ENCODE data around the gene SBF1. TPM values are rescaled to one million over a fixed set of nuclear protein-coding genes. Genes with fewer than 3 reads are reported as not detected.

The SBF1 gene
- total RNA-seq, 4 donors from 2014 or later: 80.0 to 227 (median 128) TPM

GRCh38 chr22:50461979-50462540 lies 12.8 kb downstream of the SBF1 start:
- no peaks in the 10 kb centered on the region for H3K9me3 ChIP-seq
- H3K4me1 ChIP-seq: peaks cover 6 to 8% of the 10 kb centered on the region in 2 donors
- WGBS, 2 donors: 94 to 97% methylated on average over 9 to 24 of the region's 30 CpGs
- DNase-seq: no peak
- H3K4me3 ChIP-seq (replicated peaks in 1 of 3): no peak overlapping the region
- H3K36me3 ChIP-seq: peaks cover 95 to 99% of the 10 kb centered on the region in 2 donors
- intact Hi-C loops (cut with DNase I): no loop called here
- no peaks in the 10 kb centered on the region for H3K27me3 ChIP-seq
- TF ChIP-seq CTCF (IDR thresholded peaks at IDR 0.05): no peak
- TF ChIP-seq POLR2A (IDR thresholded peaks at IDR 0.05): no peak
- no peak overlapping the region for H3K27ac ChIP-seq

- H3K4me1 ChIP-seq: peaks cover 10 to 13% of the 10 kb centered on the region in 2 donors
- H3K9me3 ChIP-seq: no peaks in the 10 kb centered on the region
- no peak overlapping the region for H3K27ac ChIP-seq
- WGBS, 2 donors: 92 to 95% methylated on average over 5 to 7 of the region's 26 CpGs
- no peaks in the 10 kb centered on the region for H3K27me3 ChIP-seq
- no peak for TF ChIP-seq POLR2A (IDR thresholded peaks at IDR 0.05)
- TF ChIP-seq CTCF (IDR thresholded peaks at IDR 0.05): no peak
- DNase-seq: no peak
- H3K36me3 ChIP-seq: peaks cover 90 to 95% of the 10 kb centered on the region in 2 donors
- no peak overlapping the region for H3K4me3 ChIP-seq (replicated peaks in 1 of 3)
- intact Hi-C loops (cut with DNase I): no loop called here
Observed at GRCh38 chr22:50461536-50461935, 13.3 kb downstream of the SBF1 start.

GRCh38 chr22:50460938-50461337 lies 13.9 kb downstream of the SBF1 start:
- DNase-seq: no peak

GRCh38 chr22:50459496-50460140 lies 15.2 kb downstream of the SBF1 start:
- no peak for DNase-seq
- H3K9me3 ChIP-seq: no peaks in the 10 kb centered on the region
- peaks cover 18 to 24% of the 10 kb centered on the region in 2 donors for H3K4me1 ChIP-seq
- 96 to 99% methylated on average over 12 to 35 of the region's 41 CpGs for WGBS, 2 donors
- H3K27ac ChIP-seq: no peak overlapping the region
- H3K36me3 ChIP-seq: peaks cover 83 to 91% of the 10 kb centered on the region in 2 donors
- TF ChIP-seq CTCF (IDR thresholded peaks at IDR 0.05) (no peak), POLR2A (IDR thresholded peaks at IDR 0.05) (no peak)
- intact Hi-C loops (cut with DNase I): no loop called here
- no peaks in the 10 kb centered on the region for H3K27me3 ChIP-seq
- H3K4me3 ChIP-seq (replicated peaks in 1 of 3): no peak overlapping the region

More at GRCh38 chr22:50460938-50461337, 13.9 kb downstream of the SBF1 start:
- Histone ChIP-seq H3K9me3 (no peaks in the 10 kb centered on the region), H3K4me1 (peaks cover 14 to 18% of the 10 kb centered on the region in 2 donors), H3K27ac (no peak overlapping the region), H3K4me3 (replicated peaks in 1 of 3) (no peak overlapping the region), H3K36me3 (peaks cover 84 to 91% of the 10 kb centered on the region in 2 donors), H3K27me3 (no peaks in the 10 kb centered on the region)
- TF ChIP-seq POLR2A (IDR thresholded peaks at IDR 0.05): no peak
- TF ChIP-seq CTCF (IDR thresholded peaks at IDR 0.05): no peak
- intact Hi-C loops (cut with DNase I): no loop called here
- 94 to 95% methylated on average over 17 of the region's 17 CpGs for WGBS, 2 donors

- H3K9me3 ChIP-seq: no peaks in the 10 kb centered on the region
- TF ChIP-seq CTCF (IDR thresholded peaks at IDR 0.05) (no peak), POLR2A (IDR thresholded peaks at IDR 0.05) (no peak)
- WGBS, 2 donors: 93 to 96% methylated on average over 18 to 19 of the region's 22 CpGs
- no peaks in the 10 kb centered on the region for H3K27me3 ChIP-seq
- H3K27ac ChIP-seq: no peak overlapping the region
- no peak overlapping the region for H3K4me3 ChIP-seq (replicated peaks in 1 of 3)
- no peak for DNase-seq
- peaks cover 83 to 91% of the 10 kb centered on the region in 2 donors for H3K36me3 ChIP-seq
- intact Hi-C loops (cut with DNase I): no loop called here
- H3K4me1 ChIP-seq: peaks cover 18 to 24% of the 10 kb centered on the region in 2 donors
Observed at GRCh38 chr22:50459016-50459415, 15.8 kb downstream of the SBF1 start.
